HG02938 (cell line): Measurements from ENCODE around the gene BAG5.

ENCODE experiments used
- ATAC-seq: cut with Tn5 transposase; IDR thresholded peaks from one replicate; pipeline ENCODE4 v1.9.1; 2021; ENCODE audit warnings: mild to moderate bottlenecking, moderate library complexity; ENCODE audit not compliant: unreplicated experiment

Gene BAG5

GRCh38 chr14:103563844-103564505 lies 1.5 kb upstream of the BAG5 start:
- ATAC-seq, result no peak

GRCh38 chr14:103563226-103563620 lies 766 bp upstream of the BAG5 start:
- ATAC-seq, result no peak

- ATAC-seq, result no peak
These were observed 353 bp downstream of the BAG5 start for GRCh38 chr14:103562179-103562428.

GRCh38 chr14:103561381-103562178 lies 877 bp downstream of the BAG5 start:
- peak; percentile 25 for ATAC-seq

- ATAC-seq, result no peak
These were observed 1.8 kb downstream of the BAG5 start for GRCh38 chr14:103560691-103561090.

- ATAC-seq, result no peak
These were observed 2.7 kb downstream of the BAG5 start for GRCh38 chr14:103559766-103560165.

- ATAC-seq, result no peak
These were observed 4.2 kb downstream of the BAG5 start for GRCh38 chr14:103558071-103558882.

GRCh38 chr14:103556946-103557758 lies 5.3 kb downstream of the BAG5 start:
- no peak for ATAC-seq

GRCh38 chr14:103555559-103556337 lies 6.7 kb downstream of the BAG5 start:
- no peak for ATAC-seq

- ATAC-seq, result no peak
These were observed 9.6 kb downstream of the BAG5 start for GRCh38 chr14:103552846-103553210.

- no peak for ATAC-seq
These were observed 10.2 kb downstream of the BAG5 start for GRCh38 chr14:103552011-103552845.

- no peak for ATAC-seq
These were observed 11.1 kb downstream of the BAG5 start for GRCh38 chr14:103551338-103551762.

GRCh38 chr14:103550451-103551337 lies 11.8 kb downstream of the BAG5 start:
- ATAC-seq, result no peak

GRCh38 chr14:103549361-103550311 lies 12.8 kb downstream of the BAG5 start:
- ATAC-seq, result no peak

GRCh38 chr14:103548463-103549351 lies 13.8 kb downstream of the BAG5 start:
- ATAC-seq, result no peak

- no peak for ATAC-seq
These were observed 14.5 kb downstream of the BAG5 start for GRCh38 chr14:103547941-103548462.
